Measurements from ENCODE around the gene CDRT4.

The CDRT4 gene

DNA sequence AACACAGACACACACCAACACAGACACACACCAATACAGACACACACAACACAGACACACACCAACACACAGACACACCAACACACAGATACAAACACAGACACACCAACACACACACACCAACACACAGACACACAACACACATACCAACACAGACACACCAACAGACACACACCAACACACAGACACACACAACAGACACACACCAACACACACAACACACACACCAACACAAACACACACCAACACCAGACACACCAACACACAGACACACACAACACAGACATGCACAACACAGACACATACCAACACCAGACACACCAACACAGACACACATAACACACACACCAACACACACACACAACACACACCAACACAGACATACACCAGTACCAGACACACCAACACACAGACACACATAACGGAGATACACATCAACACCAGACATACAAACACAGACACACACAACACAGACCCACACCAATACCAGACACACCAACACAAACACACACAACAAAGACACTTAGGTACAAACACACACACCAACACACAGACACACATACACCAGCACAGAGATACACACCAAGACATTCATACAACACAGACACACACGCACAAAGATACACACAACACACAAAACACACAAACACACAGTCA, 2.2 kb downstream of the CDRT4 start:
- TF ChIP-seq, protein P1, sequence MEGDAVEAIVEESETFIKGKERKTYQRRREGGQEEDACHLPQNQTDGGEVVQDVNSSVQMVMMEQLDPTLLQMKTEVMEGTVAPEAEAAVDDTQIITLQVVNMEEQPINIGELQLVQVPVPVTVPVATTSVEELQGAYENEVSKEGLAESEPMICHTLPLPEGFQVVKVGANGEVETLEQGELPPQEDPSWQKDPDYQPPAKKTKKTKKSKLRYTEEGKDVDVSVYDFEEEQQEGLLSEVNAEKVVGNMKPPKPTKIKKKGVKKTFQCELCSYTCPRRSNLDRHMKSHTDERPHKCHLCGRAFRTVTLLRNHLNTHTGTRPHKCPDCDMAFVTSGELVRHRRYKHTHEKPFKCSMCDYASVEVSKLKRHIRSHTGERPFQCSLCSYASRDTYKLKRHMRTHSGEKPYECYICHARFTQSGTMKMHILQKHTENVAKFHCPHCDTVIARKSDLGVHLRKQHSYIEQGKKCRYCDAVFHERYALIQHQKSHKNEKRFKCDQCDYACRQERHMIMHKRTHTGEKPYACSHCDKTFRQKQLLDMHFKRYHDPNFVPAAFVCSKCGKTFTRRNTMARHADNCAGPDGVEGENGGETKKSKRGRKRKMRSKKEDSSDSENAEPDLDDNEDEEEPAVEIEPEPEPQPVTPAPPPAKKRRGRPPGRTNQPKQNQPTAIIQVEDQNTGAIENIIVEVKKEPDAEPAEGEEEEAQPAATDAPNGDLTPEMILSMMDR (IDR thresholded peaks at IDR 0.05; ENCODE audit: extremely low read depth, insufficient read depth, missing control alignments) = no peak
- DNase-seq (ENCODE audit: low spot score) = no peak
- in situ Hi-C loops (cut with MboI; ENCODE audit: low pct_unique_long_range_greater_than_20kb, low sequenced_read_pairs, unreplicated experiment) = no loop called here

DNA sequence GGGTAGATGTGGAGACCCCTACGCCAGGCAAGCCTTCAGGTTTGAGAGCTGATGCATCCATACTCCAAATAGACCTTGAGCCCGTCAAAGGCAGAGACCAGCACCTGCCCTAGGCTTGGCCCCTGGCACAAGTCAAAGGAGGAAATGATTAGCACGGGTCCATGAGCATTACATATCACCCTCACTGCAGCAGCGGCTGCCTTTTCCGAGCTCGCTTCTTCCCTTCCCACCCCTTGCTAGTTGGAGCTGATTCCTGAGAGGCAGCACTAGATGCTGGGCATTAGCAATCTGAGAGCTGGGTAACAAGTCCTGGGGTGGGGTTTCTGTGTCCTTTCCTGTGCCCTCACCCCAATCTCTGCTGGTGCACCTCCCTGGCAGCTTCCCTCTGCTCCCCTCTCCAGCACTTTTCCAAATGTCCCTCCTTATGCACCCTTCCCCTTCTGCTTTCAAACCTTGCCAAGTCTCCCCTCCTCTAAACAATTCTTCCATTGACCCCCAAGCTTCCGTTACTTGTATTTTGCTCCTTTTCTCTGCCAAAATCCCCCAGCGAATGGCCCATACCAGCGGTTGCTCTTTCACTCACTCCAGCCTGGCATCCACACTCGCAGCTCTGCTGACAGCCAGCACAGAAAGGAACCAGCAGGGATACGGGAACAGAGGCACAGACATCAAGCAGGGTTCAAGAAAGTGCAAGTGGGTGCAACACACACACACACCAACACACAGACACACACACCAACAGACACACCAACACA, 3.0 kb downstream of the CDRT4 start:
- TF ChIP-seq, protein P1 (IDR thresholded peaks at IDR 0.05; ENCODE audit: extremely low read depth, insufficient read depth, missing control alignments) = no peak
- in situ Hi-C loops (cut with MboI; ENCODE audit: low pct_unique_long_range_greater_than_20kb, low sequenced_read_pairs, unreplicated experiment) = no loop called here
- DNase-seq (ENCODE audit: low spot score) = no peak

DNA sequence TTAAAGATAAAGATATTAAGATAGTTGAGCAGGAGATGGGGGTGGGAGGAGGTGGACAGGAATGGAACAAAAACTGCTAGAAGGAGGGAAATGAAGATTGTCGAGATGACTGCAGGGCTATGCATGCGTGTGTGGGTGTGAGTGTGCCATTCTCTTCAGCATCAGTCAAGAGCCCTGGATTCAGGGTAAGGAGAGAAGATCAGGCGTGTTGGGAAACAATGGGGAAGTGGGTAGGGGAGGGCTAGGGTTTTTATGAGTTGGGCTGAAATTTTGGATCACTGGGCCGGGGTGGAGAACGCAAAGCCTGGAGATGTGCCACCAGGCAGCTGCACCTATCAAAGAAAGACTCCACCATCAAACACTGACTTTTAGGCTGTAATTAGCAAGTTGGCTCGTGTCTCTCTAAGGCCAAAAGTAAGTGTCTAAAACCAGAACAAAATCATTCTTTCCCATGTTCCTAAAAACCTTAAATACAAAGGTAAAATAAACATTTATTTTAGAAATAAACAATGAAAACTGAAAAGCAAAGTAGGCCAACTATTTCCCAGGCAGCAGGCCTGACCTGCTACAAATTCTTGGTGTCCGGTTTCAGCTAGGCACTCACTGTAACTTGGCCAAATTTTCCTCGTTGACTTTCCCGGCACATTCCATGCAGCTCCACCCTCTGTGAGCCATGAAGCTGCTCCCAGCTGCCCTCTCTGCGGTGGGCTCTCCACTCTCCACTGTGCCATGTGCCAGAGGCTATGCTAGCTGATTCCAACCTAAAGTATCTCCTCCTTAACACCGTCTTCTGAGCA, 4.2 kb downstream of the CDRT4 start:
- in situ Hi-C loops (cut with MboI; ENCODE audit: low pct_unique_long_range_greater_than_20kb, low sequenced_read_pairs, unreplicated experiment) = no loop called here
- TF ChIP-seq, protein P1 (IDR thresholded peaks at IDR 0.05; ENCODE audit: extremely low read depth, insufficient read depth, missing control alignments) = no peak
- DNase-seq (ENCODE audit: low spot score) = no peak

DNA sequence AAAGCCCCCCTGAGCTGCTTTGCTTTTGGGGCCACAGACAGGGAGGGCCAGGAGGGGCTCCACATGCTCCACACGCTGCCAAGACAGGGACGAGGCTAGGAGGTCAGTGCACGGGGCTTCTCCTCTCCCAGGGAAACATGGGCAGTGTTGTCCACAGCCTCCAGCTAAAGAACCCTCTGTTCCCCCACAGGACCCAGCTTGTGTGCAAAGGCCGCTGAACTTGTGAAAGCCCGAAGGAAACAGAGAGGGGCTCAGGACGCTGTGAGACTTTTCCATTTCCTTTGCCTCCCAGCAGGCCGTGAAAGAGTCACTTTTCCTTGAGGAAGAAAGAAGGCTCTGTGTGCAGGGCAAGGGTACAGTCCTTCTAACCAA, 9.7 kb downstream of the CDRT4 start:
- DNase-seq (ENCODE audit: low spot score) = no peak
- TF ChIP-seq, protein P1 (IDR thresholded peaks at IDR 0.05; ENCODE audit: extremely low read depth, insufficient read depth, missing control alignments) = no peak
- in situ Hi-C loops (cut with MboI; ENCODE audit: low pct_unique_long_range_greater_than_20kb, low sequenced_read_pairs, unreplicated experiment) = no loop called here

DNA sequence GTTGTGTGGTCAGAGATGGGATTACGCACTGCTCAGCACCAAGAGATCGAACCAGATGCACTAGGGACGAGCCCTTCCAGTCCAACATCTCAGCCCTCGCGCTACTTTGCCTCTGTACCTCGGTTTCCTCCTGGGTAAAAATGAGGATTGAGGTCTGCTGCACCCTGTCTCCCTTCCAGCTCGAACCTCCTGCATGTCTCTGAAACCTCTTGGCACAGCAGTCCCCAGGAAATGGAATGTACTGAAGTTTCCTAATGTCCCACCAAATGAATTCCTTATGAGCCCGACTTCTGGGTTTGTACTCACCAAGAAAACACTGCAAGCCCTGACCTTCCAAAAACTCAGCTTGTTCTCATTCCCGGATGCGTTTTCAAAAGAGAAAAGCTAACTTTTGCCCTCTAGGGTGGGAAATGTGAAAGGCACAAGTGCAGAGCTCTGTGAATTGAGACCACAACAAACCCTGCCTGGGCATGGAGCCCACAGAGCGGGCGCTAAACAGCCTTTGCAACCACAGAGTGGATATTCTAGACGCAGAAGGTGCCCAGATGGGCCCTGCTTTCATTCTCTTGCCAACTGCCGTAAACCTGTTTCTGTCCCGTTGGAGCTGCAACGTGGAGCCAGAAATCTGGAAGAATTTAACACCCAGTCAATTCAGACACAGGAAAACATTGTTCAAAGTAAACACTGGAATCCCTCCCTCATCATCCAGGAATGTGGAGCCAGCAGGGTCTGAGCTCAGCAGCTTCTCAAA, 10.3 kb downstream of the CDRT4 start:
- in situ Hi-C loops (cut with MboI; ENCODE audit: low pct_unique_long_range_greater_than_20kb, low sequenced_read_pairs, unreplicated experiment) = no loop called here
- TF ChIP-seq, protein P1 (IDR thresholded peaks at IDR 0.05; ENCODE audit: extremely low read depth, insufficient read depth, missing control alignments) = no peak
- DNase-seq (ENCODE audit: low spot score) = no peak

DNA sequence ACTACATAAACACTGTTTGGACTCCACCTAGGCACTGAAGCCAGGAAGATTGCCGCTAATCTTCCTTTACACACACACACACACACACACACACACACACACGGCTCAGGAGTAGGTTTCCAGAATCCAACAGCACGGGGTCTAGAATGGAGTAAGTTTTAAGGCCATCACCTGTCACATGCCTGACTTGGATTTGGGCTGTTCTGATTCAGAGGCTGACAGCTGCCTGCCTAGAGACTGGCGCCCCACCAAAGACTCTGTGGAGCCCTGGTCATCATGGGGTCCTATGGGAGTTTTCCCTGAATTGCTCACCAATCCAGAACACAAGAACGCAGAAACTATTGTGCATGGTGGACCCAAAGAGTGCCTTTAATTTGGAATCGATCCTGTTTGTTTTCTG, 10.9 kb downstream of the CDRT4 start:
- in situ Hi-C loops (cut with MboI; ENCODE audit: low pct_unique_long_range_greater_than_20kb, low sequenced_read_pairs, unreplicated experiment) = no loop called here
- TF ChIP-seq, protein P1 (IDR thresholded peaks at IDR 0.05; ENCODE audit: extremely low read depth, insufficient read depth, missing control alignments) = no peak
- DNase-seq (ENCODE audit: low spot score) = no peak
